Mesothelial cell of epicardium (in vitro differentiated cells): ENCODE measurements around the gene NFATC1. TPM values are rescaled to one million over a fixed set of nuclear protein-coding genes. Genes with fewer than 3 reads are reported as not detected.
A peak's percentile ranks its signal among the peaks of the same experiment; 100 is the strongest.

Experiments
- DNase-seq, 2 experiments: peaks; one replicate each; pipeline ENCODE4 v3.0.0; 2021; ENCODE audit warnings: low spot score in 2 of 2; ENCODE audit not compliant: unreplicated experiment in 2 of 2
- H3K27ac Mint-ChIP-seq: 2 replicates; pipeline ENCODE4 v1.8.0; 2021; ENCODE audit warnings: mixed read lengths
- H3K27me3 Mint-ChIP-seq: 2 replicates; pipeline ENCODE4 v1.8.0; 2021; ENCODE audit warnings: low read depth, mixed read lengths
- H3K36me3 Mint-ChIP-seq: 2 replicates; pipeline ENCODE4 v1.8.0; 2021; ENCODE audit warnings: mixed read lengths
- H3K4me1 Mint-ChIP-seq: 2 replicates; pipeline ENCODE4 v1.8.0; 2021; ENCODE audit warnings: mixed read lengths
- H3K4me3 Mint-ChIP-seq: 2 replicates; pipeline ENCODE4 v1.8.0; 2021; ENCODE audit warnings: mild to moderate bottlenecking, moderate library complexity, mixed read lengths
- H3K9me3 Mint-ChIP-seq: 2 replicates; pipeline ENCODE4 v1.8.0; 2021; ENCODE audit warnings: mixed read lengths
- total RNA-seq: library from RNA; stranded (reverse); gene quantifications from 3 replicates; pipeline ENCODE4 v1.2.1, GENCODE V29; 2021
- TF ChIP-seq, protein P1 (sequence below): fragments of 200-600 bp; sonication (generic); IDR thresholded peaks from one replicate; pipeline ENCODE4 v1.5.0; 2021; ENCODE audit warnings: antibody characterized with exemption; ENCODE audit not compliant: unreplicated experiment

Gene NFATC1
- total RNA-seq, 1 donor from 2014 or later: 13.4 TPM

- no peak for DNase-seq
- TF ChIP-seq, protein P1, sequence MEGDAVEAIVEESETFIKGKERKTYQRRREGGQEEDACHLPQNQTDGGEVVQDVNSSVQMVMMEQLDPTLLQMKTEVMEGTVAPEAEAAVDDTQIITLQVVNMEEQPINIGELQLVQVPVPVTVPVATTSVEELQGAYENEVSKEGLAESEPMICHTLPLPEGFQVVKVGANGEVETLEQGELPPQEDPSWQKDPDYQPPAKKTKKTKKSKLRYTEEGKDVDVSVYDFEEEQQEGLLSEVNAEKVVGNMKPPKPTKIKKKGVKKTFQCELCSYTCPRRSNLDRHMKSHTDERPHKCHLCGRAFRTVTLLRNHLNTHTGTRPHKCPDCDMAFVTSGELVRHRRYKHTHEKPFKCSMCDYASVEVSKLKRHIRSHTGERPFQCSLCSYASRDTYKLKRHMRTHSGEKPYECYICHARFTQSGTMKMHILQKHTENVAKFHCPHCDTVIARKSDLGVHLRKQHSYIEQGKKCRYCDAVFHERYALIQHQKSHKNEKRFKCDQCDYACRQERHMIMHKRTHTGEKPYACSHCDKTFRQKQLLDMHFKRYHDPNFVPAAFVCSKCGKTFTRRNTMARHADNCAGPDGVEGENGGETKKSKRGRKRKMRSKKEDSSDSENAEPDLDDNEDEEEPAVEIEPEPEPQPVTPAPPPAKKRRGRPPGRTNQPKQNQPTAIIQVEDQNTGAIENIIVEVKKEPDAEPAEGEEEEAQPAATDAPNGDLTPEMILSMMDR: no peak
- Mint-ChIP-seq H3K27ac (no peak overlapping the region), H3K4me1 (peaks cover 9% of the 10 kb centered on the region), H3K27me3 (no peaks in the 10 kb centered on the region), H3K4me3 (no peak overlapping the region), H3K36me3 (no peaks in the 10 kb centered on the region), H3K9me3 (no peaks in the 10 kb centered on the region)
Observed at GRCh38 chr18:79457239-79457638, 61.5 kb downstream of the NFATC1 start.

DNA sequence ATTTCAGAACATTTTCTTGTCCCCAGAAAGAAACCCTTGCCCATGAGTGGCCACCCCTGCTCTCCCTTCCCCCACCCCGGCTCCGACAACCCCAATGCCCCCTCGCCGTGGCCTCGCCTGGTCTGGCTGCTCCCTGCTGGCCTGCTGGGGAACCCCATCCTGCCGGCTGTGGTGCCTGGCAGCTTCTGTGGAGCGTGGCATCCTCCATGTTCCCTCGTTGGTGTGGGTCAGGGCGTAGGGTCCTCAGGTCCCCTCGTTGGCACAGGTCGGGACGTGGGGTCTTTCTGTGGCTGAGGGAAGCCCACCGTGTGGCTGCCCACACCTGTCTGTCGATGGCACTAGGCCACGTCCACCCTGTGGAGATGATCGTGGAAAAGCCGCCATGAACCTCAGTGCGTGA lies 61.9 kb downstream of the NFATC1 start:
- Mint-ChIP-seq H3K27me3 (no peaks in the 10 kb centered on the region), H3K4me1 (peaks cover 9% of the 10 kb centered on the region), H3K36me3 (no peaks in the 10 kb centered on the region), H3K9me3 (no peaks in the 10 kb centered on the region), H3K4me3 (no peak overlapping the region), H3K27ac (no peak overlapping the region)
- DNase-seq: no peak
- TF ChIP-seq, protein P1: no peak

GRCh38 chr18:79458131-79458838 lies 62.6 kb downstream of the NFATC1 start:
- TF ChIP-seq, protein P1: no peak
- Mint-ChIP-seq H3K4me3 (no peak overlapping the region), H3K27me3 (no peaks in the 10 kb centered on the region), H3K27ac (peak overlapping the region; percentile 67), H3K36me3 (no peaks in the 10 kb centered on the region), H3K4me1 (peaks cover 9% of the 10 kb centered on the region), H3K9me3 (no peaks in the 10 kb centered on the region)
- peak in 1 of 2 experiments; percentile 60 for DNase-seq

- Mint-ChIP-seq H3K9me3 (no peaks in the 10 kb centered on the region), H3K27ac (peak overlapping the region; percentile 67), H3K4me3 (no peak overlapping the region), H3K4me1 (peaks cover 9% of the 10 kb centered on the region), H3K36me3 (no peaks in the 10 kb centered on the region), H3K27me3 (no peaks in the 10 kb centered on the region)
- TF ChIP-seq, protein P1: no peak
- DNase-seq: no peak
Observed at GRCh38 chr18:79458917-79459803, 63.4 kb downstream of the NFATC1 start.

GRCh38 chr18:79459946-79460480 lies 64.3 kb downstream of the NFATC1 start:
- DNase-seq: no peak
- Mint-ChIP-seq H3K27me3 (no peaks in the 10 kb centered on the region), H3K27ac (peak overlapping the region; percentile 80), H3K36me3 (no peaks in the 10 kb centered on the region), H3K9me3 (no peaks in the 10 kb centered on the region), H3K4me3 (no peak overlapping the region), H3K4me1 (peaks cover 9% of the 10 kb centered on the region)
- TF ChIP-seq, protein P1: no peak
